Upper lobe of left lung (tissue), 6 donors: Measurements from ENCODE around the gene DUSP2. TPM values are rescaled to one million over a fixed set of nuclear protein-coding genes. Genes with fewer than 3 reads are reported as not detected.

Experiments used
- ATAC-seq, 2 donors: fragments of 200-7000 bp; cut with Tn5 transposase; one replicate each; pipeline ENCODE4 v1.9.1; 2022; ENCODE audit warnings: mild to moderate bottlenecking in 2 of 2, moderate library complexity in 2 of 2; ENCODE audit not compliant: low FRiP score in 2 of 2
- DNase-seq, 2 donors: peaks; one replicate each; pipeline ENCODE4 v3.0.0-alpha.2; 2019 to 2020
- H3K27ac ChIP-seq, 4 donors: fragments of 200-600 bp; sonication (generic); one replicate each; pipeline ENCODE4 v1.5.1; 2016 to 2019
- H3K27me3 ChIP-seq, 4 donors: fragments of 200-600 bp; sonication (generic); one replicate each; pipeline ENCODE4 v1.5.1; 2017 to 2019
- H3K36me3 ChIP-seq, 4 donors: fragments of 200-600 bp; sonication (generic); one replicate each; pipeline ENCODE4 v1.5.1; 2016 to 2019
- H3K4me1 ChIP-seq, 4 donors: fragments of 200-600 bp; sonication (generic); one replicate each; pipeline ENCODE4 v1.5.1; 2018 to 2019
- H3K4me3 ChIP-seq, 4 donors: fragments of 200-600 bp; sonication (generic); one replicate each; pipeline ENCODE4 v1.5.1; 2017 to 2019; ENCODE audit warnings: mild to moderate bottlenecking in 2 of 4, moderate library complexity in 1 of 4
- H3K9me3 ChIP-seq, 4 donors: fragments of 200-600 bp; sonication (generic); one replicate each; pipeline ENCODE4 v1.5.1; 2018 to 2019
- EP300 ChIP-seq, 4 donors: sonication (generic); formaldehyde crosslinking; IDR thresholded peaks; one replicate each; pipeline ENCODE4 v1.5.1; 2017; ENCODE audit warnings: antibody characterized with exemption in 4 of 4, control low read depth in 2 of 4
- POLR2A ChIP-seq, 4 donors: fragments of 450-650 bp; IDR thresholded peaks; one replicate each; pipeline ENCODE4 v1.5.1; 2016 to 2017; ENCODE audit warnings: antibody characterized with exemption in 4 of 4, mild to moderate bottlenecking in 2 of 4
- POLR2AphosphoS5 ChIP-seq, 2 donors: sonication (generic); formaldehyde crosslinking; IDR thresholded peaks; one replicate each; pipeline ENCODE4 v1.5.1; 2017; ENCODE audit warnings: antibody characterized with exemption in 2 of 2
- WGBS, 2 donors: methylation state at CpG; one replicate each; pipeline ENCODE4 v1.1.5; 2017 to 2018; 5-methylcytosine and 5-hydroxymethylcytosine counted together
- total RNA-seq, 6 donors: library from RNA; depleted of rRNA in 4 of 6; stranded (reverse); fragments of >200 nt in 4 of 6; gene quantifications; one replicate each; pipeline versions ENCODE4 v1.1.0 to v1.2.1, GENCODE V29; 2016 to 2021
- TF ChIP-seq, protein P1 (sequence below), 6 experiments: fragments of 450-650 bp in 4 of 6; fragments of 200-600 bp in 2 of 6; sonication (generic) in 2 of 6; IDR thresholded peaks; one replicate each; pipeline ENCODE4 v1.5.1; 2016 to 2019; ENCODE audit warnings: antibody characterized with exemption in 6 of 6
- donor health status: DM: no; HTN: no; CAD: no; lungs with moderate emphysema.
- donor health status: DM: no; HTN: yes; CAD: no; lungs with severe emphysema.

DUSP2 gene
- total RNA-seq, 6 donors from 2014 or later: 6.9 to 21.0 (median 12.5) TPM

DNA sequence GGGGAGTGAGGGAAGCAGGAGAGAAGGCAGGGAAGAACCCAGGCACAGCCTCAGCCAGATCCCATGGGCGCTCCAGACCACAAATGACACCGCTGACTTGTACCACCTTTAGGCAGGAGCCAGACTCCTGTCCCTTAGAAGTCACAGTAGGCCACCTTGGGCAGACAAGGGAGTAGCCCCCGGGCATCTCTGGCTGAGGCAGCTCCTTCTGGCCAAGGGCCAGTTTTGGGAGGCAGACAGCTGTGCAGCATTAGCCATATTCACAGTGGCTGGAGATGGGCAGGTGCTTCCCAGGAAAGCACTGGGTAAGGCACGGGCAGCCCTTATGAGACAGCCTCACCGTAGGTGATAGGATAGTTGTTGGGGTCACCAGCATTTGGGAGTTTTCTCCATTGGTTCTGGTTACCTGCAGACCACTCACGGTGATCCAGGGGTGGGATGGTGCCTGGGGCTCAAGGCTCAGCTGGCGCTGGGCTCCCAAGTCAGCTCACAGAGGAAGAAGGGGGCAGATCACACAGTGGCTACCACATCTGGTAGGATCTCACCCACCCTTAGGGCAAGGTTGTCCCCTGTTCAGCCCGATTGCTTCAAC, 9.0 kb downstream of the DUSP2 start:
- no peak for DNase-seq
- H3K36me3 ChIP-seq: no peaks in the 10 kb centered on the region
- TF ChIP-seq, protein P1, sequence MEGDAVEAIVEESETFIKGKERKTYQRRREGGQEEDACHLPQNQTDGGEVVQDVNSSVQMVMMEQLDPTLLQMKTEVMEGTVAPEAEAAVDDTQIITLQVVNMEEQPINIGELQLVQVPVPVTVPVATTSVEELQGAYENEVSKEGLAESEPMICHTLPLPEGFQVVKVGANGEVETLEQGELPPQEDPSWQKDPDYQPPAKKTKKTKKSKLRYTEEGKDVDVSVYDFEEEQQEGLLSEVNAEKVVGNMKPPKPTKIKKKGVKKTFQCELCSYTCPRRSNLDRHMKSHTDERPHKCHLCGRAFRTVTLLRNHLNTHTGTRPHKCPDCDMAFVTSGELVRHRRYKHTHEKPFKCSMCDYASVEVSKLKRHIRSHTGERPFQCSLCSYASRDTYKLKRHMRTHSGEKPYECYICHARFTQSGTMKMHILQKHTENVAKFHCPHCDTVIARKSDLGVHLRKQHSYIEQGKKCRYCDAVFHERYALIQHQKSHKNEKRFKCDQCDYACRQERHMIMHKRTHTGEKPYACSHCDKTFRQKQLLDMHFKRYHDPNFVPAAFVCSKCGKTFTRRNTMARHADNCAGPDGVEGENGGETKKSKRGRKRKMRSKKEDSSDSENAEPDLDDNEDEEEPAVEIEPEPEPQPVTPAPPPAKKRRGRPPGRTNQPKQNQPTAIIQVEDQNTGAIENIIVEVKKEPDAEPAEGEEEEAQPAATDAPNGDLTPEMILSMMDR (IDR thresholded peaks at IDR 0.05): no peak
- TF ChIP-seq POLR2AphosphoS5 (IDR thresholded peaks at IDR 0.05): no peak
- no peak for TF ChIP-seq POLR2A (IDR thresholded peaks at IDR 0.05)
- TF ChIP-seq EP300 (IDR thresholded peaks at IDR 0.05): no peak
- peaks cover 0 to 7% (median 4%) of the 10 kb centered on the region in 4 donors for H3K4me1 ChIP-seq
- H3K27ac ChIP-seq: no peak overlapping the region
- no peak for ATAC-seq
- no peak overlapping the region for H3K4me3 ChIP-seq
- H3K9me3 ChIP-seq: no peaks in the 10 kb centered on the region
- no peaks in the 10 kb centered on the region for H3K27me3 ChIP-seq
- WGBS, 2 donors: 88 to 93% methylated on average over 5 to 8 of the region's 8 CpGs

DNA sequence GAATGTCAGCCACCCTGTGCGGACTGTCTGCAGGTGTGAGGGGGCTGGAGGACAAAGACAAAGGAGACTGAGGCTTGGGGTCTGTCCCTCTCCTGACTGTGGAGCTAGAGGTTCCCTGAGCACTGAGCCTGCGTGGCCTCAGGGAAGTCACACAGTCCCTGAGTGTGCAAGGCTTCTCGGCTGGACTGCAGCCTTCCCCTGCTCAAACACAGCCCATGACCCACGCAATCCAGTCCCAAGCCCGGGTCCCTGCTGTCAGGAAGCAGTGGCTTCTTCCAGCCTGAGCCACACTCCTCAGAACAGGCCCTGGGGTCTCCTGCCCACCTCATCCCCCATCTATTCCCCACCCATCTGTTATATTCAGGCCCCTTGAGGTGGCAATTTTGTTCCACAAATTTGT, 9.6 kb downstream of the DUSP2 start:
- Histone ChIP-seq H3K4me3 (no peak overlapping the region), H3K36me3 (no peaks in the 10 kb centered on the region), H3K27me3 (no peaks in the 10 kb centered on the region), H3K27ac (no peak overlapping the region), H3K9me3 (no peaks in the 10 kb centered on the region), H3K4me1 (peaks cover 0 to 7% (median 4%) of the 10 kb centered on the region in 4 donors)
- TF ChIP-seq POLR2A (IDR thresholded peaks at IDR 0.05) (no peak), POLR2AphosphoS5 (IDR thresholded peaks at IDR 0.05) (no peak), EP300 (IDR thresholded peaks at IDR 0.05) (no peak)
- TF ChIP-seq, protein P1 (IDR thresholded peaks at IDR 0.05): no peak
- DNase-seq (no peak), ATAC-seq (no peak)
- WGBS, 2 donors: 78 to 83% methylated on average over 5 of the region's 5 CpGs

DNA sequence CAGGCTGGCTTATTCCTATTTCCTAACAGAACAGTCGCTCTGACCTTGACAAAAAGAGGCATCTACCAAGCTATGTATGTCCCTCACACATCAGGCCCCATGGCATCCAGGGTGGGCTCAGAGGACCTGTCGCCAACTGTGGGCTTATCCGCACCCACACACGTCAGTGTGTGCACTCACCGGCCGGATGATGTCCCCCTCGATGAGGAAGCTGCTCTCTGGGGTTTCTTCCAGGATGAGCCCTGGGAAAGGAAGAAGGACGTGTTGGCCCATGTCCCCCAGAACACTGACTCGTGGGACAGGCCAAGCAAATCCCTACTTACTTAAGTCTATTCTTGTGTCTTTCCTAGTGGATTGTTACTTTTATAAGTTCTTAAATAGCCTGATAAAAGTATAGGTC, 10.1 kb downstream of the DUSP2 start:
- DNase-seq (no peak), ATAC-seq (no peak)
- Histone ChIP-seq H3K27ac (no peak overlapping the region), H3K9me3 (no peaks in the 10 kb centered on the region), H3K4me1 (peaks cover 0 to 7% (median 4%) of the 10 kb centered on the region in 4 donors), H3K4me3 (no peak overlapping the region), H3K27me3 (no peaks in the 10 kb centered on the region), H3K36me3 (no peaks in the 10 kb centered on the region)
- TF ChIP-seq POLR2A (IDR thresholded peaks at IDR 0.05) (no peak), POLR2AphosphoS5 (IDR thresholded peaks at IDR 0.05) (no peak), EP300 (IDR thresholded peaks at IDR 0.05) (no peak)
- TF ChIP-seq, protein P1 (IDR thresholded peaks at IDR 0.05): no peak
- WGBS, 2 donors: 68 to 79% methylated on average over 3 to 9 of the region's 9 CpGs

DNA sequence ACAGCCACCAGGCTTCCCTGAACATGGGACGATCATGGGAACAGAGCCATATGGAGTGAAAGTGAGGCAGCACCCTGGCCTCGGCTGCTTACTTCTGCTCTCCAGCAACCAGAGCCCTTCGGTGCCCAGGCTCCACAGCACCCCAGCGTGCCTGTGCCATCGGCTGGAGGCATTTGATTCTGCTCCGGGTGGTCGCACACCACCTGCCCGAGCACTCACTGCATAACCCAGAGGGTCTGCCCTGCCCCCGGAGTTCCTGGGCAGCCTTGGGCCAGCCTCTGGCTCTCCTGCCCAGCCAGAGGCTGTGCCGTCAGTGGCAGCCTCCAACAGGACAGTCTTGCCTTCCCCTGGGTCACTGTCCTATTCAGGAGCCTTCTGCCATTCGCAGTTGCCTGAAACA, 10.8 kb downstream of the DUSP2 start:
- Histone ChIP-seq H3K36me3 (no peaks in the 10 kb centered on the region), H3K27me3 (no peaks in the 10 kb centered on the region), H3K4me3 (no peak overlapping the region), H3K9me3 (no peaks in the 10 kb centered on the region), H3K27ac (no peak overlapping the region), H3K4me1 (peaks cover 0 to 7% (median 4%) of the 10 kb centered on the region in 4 donors)
- TF ChIP-seq, protein P1 (IDR thresholded peaks at IDR 0.05): no peak
- TF ChIP-seq POLR2AphosphoS5 (IDR thresholded peaks at IDR 0.05) (no peak), EP300 (IDR thresholded peaks at IDR 0.05) (no peak), POLR2A (IDR thresholded peaks at IDR 0.05) (no peak)
- 95% methylated on average over 4 of the region's 11 CpGs; no CpG with 5 or more reads in 1 of the 2 donors for WGBS, 2 donors
- no peak for ATAC-seq
- DNase-seq: no peak
